Right renal cortex interstitium (tissue), 3 donors: ENCODE results near the gene UNKL. TPM values are rescaled to one million over a fixed set of nuclear protein-coding genes. Genes with fewer than 3 reads are reported as not detected.
"Not testable (repeated sequence)": the region's sequence is repeated elsewhere in the genome, so short reads cannot be mapped to it uniquely, and the experiment has no call there.

Source experiments
- DNase-seq, 3 donors: peaks; one replicate each; pipeline ENCODE4 v3.0.0-alpha.2; 2013; ENCODE audit warnings: low read depth in 3 of 3, low spot score in 2 of 3
- polyA plus RNA-seq, 3 donors: library from polyadenylated mRNA; unstranded; fragments of 120-200 nt; gene quantifications; one replicate each; pipeline ENCODE4 v1.2.1, GENCODE V29; 2013; ENCODE audit not compliant: insufficient read length in 3 of 3

The UNKL gene
- polyA plus RNA-seq, 3 donors, result 11.1 to 14.0 (median 13.8) TPM

DNA sequence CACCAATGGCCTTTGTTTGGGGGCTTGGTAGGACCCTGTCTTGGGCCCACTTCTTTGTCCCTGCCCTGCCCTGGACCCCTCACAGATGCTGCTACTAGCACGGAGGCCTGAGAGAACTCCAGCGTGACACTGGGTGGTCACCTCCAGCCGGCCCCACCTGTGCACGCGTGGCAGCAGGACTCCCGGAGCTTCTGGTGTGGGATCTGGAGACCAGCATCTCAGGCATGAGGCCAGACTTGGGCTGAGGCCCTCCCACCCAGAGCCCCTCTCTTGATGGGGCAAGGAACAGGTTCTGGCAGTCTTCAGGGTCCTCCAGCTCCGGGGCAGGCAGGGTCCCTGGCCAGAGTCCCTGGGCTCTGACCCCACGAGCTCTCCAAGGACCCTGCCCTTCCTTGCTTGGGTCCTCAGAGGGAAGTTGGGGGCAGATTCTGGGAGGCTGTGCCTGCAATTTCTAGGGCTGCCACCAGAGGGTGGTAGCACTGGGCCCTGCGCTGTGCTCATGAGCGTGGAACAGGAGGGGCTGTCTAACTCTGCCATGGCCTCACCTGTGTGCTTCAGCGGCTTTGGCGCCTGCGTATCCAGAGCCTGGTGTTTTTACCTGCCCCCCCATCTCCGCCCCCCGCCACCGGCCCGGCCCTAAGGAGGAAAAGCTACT, 84.1 kb downstream of the UNKL start:
- DNase-seq, result no peak

DNA sequence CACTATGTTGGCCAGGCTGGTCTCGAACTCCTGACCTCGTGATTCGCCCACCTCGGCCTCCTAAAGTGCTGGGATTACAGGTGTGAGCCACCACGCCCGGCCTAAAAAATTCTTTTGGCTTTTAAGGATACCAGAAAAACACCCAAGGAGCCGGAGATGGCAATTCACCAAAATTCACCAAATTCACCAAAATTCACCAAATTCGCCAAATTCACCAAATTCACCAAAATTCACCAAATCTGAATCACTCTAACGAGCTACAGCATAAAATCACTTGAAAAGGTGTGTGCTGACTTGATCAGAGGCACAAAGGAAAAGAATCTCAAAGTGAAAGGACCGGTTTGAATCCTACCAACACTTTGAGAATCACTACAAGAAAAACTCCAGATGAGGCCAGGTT, 85.5 kb downstream of the UNKL start:
- DNase-seq, result not testable (repeated sequence)

DNA sequence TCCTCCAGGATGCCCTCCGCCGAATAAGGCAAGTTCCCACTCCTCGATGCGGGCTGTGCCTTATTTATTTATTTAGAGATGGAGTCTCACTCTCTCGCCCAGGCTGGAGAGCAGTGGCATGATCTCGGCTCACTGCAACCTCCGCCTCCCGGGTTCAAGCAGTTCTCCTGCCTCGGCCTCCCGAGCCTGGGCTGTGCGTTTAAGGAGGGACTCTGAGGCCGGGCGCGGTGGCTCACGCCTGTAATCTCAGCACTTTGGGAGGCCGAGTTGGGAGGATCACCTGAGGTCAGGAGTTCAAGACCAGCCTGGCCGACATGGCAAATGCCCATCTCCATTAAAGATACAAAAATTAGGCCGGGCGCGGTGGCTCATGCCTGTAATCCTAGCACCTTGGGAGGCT, 86.4 kb downstream of the UNKL start:
- DNase-seq, result not testable (repeated sequence)

DNA sequence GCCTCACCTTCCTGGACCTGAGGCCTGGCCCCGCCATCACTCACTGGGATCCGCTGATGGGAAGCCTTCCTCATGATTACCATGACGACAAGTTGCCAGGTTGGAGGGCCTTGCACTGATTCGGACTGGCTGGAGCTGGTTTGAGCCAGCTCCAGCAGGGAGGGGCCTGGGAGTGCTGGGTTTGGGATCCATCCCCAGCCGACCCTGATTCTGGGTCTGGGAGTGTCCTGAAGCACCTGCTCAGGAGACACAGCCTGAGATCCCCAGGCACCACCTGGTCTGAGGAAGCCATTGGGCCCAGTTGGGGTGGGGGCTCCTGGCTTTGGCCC, 86.9 kb downstream of the UNKL start:
- no peak for DNase-seq

DNA sequence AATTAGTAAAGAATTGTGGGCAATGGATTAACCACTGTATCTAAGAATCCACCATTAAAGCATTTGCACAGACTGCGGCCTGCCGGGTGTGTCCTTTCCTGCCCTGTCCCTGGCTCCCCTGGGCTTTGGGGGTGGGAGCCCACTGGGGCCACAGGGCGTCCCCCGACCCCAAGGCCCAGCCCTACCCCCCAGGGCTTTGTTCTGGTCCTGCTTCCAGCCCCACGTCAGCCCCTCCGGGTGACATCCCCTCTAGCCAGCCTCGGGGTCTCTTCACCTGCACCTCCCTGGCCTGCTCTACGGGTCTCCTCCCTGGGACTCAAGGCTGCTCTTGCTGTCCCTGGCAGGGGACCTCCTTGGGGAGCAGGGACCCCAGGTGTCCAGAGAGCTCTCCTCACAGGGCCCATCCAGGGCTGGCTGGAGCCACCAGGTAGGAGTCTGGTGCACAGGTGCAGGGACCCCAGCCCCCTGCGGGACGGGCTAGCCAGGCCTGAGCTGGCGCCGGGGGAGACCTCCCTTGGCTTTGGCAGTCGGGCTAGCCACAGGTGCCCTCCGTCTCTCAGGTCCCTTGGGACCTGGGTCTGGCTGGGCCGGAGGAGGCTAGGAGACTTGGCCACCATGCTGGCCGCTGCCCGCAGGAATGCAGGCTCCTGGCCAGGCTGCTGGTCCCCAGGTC, 87.4 kb downstream of the UNKL start:
- no peak for DNase-seq

DNA sequence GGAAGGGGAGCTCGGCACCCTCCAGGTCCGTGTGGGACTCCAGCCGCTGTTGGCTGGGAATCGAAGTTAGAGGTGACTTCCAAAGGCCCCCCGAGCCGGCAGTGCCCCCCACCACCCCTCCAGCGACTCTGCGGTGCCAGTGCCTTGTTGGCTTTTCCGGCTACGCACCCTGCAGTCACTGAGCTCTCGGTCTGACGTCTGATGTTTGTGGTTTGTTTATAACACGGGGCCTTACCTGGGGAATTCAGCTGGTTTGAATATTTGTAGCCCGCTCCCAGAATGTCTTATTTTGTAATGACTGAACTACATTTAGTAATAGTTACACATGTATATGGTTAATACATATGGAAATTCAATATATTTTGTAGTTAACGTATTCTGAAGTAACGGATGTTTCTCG, 88.1 kb downstream of the UNKL start:
- no peak for DNase-seq

DNA sequence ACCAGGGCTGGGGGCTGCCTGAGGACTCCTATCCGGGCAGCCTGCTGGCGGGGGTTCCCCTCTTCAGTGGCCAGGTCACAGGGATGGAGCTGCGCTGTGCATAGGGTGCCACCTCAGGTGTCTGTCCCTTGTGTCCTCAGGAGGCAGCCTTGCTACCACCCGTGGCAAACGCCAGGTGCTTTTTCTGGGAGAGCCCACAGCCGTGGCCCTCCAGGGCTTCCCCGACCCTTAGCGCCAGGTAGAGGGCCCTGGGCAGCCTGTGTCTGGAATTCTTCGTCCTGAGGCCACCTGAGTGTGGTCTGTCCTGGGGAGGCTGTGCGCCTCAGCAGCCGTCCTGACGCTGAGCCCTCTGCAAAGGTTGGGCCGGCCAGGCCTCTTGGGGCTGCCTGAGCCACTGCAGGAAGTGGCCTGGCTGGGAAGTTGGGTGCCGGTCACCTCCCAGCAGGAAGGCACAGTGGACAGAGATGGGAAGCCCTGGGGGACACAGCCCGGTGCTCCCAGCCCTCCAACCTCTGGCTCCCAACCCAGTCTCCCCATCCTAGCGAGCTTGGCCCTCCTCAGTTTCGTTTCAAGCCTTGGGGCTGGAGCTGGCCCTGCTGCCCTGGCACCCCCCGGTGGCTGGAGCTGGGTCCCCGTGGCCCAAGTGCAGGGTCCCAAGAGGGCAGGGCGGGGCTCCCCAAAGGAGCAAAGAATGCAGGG, 88.7 kb downstream of the UNKL start:
- DNase-seq, result no peak

DNA sequence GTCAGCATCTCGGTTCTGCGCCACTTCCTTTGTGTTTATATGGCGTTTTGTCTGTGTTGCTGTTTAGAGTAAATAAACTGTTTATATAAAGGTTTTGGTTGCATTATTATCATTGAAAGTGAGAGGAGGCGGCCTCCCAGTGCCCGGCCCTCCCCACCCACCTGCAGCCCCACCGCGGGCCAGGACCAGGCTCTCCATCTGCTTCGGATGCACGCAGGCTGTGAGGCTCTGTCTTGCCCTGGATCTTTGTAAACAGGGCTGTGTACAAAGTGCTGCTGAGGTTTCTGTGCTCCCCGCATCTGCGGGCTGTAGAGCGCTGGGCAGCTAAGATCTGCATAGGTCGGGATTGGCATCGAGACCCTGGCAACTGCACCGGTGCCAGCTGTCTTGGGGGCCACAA, 89.2 kb downstream of the UNKL start:
- DNase-seq, result no peak

DNA sequence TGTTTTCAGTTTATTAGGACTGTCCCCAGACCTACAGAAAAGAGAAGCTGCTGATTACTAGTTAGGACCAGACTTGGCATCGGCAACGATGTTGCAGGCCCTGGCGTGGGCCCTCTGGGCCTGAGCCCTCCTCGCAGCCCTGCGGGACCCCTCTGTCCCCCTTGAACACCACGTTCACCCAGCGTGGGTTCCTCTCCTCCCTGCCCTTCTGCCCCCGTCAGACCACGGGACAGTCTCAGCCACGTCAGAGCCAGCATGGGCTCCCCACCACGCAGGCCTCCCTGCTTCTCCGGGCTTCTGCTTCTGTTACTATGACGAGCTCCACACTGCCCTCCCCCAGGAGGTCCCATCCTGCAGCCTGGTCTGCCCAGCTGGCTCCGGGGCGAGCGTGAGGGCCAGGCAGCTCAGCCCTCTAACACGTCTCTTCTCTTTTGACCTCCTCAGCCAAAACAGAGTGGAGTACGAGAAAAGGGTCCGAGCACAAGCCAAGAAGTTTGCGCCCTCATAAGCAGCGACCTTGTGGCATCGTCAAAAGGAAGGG, 90.1 kb downstream of the UNKL start:
- DNase-seq, result no peak

DNA sequence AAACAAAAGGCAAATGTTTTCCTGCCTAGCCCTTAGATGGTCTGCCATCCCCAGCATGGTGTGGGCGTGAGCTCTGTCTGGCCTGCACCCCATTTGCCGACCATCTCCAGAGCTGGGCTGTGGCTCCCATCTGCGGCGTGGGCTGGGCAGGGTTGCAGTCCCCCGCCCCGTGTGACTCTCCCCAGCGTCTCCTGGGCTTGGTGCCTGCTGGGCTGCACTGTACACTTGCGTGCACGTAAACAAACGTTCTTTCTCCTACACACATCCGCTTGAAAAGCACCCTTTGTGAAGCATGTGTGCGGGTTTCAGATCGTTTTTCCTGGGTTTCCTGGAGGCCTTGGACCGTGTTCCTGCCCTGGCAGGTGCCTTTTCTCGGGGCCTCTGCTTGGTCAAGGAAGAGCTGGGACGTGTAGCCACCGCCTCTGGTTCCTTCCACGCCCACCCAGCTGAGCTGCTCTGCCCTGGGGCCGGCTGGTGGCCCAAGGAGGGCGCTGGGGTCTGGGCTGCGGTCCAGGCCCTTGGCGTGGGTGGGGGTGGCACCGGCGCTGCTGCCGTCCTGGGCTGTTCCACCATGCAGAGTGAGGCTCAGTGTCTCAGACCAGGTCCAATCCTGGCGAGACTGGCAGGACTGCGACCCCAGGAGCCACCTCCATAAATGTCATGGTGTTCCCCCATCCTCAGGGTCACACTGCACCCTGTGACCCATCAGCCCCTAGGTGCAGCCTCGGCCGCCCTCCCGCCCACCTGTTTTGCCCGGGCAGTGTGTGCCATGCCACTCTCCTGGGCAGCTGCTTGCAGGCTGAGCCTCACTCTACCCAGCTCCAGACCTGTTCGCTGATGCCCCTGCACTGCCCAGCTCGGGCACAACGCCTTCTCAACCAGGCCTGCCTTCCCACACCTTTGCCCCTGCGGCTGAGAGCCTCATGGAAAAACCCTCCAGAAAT, 90.9 kb downstream of the UNKL start:
- no peak for DNase-seq

DNA sequence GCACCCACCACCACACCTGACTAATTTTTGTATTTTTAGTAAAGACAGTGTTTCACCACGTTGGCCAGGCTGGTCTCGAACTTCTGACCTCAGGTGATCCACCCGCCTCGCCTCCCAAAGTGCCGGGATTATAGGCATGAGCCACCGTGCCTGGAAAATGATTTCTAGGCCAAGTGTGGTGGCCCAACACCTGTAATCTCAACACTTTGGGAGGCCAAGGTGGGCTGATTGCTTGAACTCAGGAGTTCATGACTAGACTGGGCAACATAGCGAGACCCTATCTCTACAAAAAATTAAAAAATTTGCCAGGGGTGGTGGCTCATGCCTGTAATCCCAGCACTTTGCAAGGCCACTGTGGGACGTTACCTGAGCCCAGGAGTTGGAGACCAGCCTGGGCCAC, 92.1 kb downstream of the UNKL start:
- DNase-seq, result no peak

DNA sequence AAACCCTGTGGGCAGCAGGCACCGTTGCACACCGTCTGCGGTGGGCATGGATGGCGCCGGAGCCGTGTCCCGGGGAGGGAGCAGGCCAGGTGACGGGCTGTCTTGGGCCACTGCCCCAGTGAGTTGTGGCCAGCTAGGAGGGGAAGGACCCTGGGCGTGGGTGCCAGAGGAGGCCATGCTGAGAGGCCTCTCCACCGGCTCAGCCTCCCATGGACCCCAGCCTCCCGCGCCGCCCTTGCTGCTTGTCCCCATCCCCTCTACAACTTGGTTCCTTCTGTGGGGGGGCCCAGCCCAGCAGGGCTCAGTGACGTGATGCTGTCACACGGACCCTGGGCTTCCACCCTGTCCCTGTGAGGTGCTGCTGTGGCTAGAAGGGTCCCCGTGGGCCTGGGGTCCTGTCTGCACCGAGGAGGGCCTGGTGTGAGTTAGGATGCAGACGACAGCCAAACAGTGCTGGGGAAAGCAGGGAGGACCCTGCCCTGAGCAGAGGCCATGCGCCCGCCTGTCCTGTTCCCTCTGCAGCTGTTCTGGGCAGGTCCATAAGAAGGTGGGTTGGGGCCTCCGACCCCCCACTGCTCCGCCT, 93.8 kb downstream of the UNKL start:
- no peak for DNase-seq

DNA sequence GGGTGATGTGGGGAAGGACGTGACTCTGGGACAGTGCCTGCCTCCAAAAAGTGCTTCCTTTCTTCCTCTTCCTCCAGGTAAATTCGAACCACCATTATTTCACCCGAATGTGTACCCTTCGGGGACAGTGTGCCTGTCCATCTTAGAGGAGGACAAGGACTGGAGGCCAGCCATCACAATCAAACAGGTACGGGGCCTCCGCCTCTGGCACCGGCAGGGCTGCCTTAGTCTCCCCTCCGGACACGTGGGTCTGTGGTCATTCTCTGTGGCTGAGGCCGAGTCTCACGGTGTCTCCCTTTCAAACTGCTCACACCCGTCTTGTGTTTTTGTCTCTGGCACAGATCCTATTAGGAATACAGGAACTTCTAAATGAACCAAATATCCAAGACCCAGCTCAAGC, 94.4 kb downstream of the UNKL start:
- no peak for DNase-seq

DNA sequence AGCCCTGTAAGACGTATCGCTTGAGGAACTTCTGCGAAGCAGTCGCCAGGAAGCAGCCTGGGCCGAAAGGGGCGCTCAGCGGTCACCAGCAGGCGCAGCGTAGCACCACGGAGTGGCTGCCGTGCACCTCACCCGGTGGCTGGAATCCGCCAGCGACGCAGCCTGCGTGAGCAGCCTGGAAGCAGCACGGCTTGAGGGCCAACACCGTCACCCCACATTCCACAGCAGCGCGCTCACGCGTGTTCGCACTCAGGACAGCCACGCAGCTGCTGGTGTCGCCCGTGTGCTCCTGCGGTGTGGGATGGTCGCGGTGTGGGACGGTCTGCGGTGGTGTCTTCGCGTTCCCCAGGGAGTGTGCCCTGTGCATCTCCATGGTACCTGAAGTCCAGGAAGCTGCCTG, 95.5 kb downstream of the UNKL start:
- DNase-seq, result no peak

DNA sequence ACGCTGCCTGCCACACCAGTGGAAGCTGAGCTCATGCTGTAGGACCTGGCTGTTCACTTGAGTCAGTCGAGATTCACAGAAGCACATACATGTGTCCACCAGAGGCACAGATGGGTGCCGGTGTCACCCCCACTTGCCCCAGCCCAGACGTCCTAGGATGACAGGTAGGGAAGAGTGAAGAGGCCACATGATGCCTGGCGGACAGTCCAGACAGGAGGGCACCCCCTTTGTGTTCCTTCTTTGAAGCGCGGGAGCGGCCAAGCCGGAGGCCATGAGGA, 96.3 kb downstream of the UNKL start:
- DNase-seq, result no peak

DNA sequence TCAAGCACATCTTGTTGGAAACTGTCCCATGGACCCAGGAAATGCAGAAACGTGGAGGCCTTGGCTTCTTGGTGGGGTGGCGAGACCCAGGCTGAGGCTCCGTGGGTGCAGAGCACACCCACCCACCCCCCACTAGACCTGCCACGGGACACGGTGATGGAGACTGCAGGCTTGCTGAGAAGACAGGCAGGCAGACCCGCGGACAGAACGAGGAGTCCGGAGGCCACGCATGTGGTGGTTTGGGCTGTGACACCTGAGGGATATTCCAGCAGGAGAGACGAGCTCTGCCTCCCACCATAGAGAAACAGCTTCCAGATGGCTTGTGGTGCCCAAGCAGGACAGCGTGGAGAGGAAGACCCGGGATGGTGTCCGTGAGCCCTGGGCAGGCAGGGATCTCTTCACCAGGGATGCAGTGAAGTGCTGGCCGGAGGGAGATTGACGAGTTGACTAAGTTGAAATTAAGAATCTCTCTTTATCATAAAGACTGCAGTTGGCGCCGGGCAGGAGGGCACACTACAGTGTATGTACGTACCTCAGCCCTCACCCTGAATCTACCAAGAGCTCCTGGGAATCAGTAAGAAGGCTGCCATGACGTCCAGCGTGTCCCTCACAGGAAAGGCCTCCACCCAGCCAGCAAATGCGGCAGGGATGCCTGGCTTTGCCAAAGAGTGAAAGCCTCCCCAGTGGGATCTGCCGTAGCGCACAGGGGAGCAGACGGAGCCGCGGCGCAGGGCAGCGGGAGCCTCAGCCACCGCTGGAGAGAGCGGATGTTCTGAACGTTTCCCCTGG, 96.8 kb downstream of the UNKL start:
- no peak for DNase-seq

DNA sequence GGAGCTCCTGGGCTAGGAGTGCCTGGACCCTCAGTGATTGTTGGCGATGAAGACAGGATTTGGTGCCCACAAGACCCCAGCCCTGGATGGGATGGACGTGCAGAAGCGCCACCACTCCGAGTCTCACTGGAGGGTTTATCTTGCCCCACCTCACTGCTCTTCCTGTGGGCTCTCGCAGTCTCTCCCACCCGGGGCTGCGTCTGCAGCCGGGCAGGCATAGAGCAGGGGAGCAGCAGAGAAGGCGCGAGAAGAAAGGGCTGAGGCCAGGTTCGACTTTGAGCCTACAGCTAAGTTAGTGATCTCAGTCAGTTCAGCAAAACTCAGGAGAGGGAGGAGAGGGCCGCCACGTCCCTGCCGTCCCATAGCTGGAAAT, 98.5 kb downstream of the UNKL start:
- no peak for DNase-seq

DNA sequence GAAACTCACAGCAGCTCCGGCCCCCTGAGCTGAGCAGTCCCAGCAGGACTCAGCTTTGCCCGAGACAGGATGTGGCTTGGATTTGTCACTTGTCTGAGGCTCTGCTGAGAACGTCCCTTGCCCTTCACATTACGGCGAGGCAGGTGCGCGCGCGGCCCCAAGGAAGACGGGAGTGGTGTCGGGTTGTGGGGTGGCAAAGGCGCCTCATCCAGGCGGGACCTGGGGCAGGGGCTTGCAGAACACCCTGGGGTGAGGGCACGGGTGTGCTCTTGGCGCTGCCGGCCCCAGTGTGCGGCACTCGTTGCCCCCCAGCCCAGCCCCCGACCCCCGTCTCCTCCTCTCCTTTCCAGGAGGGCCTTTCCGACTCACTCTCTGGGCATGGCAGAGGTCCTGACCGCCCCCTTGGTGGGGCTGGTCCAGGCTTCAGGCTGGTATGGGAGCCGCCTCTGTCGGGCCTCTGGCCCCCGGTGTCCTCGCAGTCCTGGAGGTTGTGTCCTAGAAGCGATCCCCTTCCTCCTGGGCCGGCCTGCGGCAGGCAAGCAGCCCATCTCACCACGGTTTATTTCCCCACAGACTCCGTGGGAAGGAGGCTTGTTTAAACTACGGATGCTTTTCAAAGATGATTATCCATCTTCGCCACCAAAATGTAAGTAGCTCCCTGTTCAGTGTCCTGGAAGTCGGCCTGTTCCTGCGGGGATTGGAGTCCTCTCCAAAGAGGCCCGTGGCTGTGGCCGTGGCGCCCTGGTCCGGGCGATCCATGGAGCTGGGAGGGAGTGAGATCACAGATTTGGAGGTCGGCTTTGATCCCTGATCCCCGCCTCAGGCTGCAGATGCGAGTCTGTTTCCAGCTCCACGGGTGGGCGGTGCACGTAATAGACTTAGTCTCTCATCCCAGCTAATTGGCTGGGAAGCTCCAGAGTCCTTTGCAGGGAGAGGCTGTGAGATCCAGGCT, 99.1 kb downstream of the UNKL start:
- DNase-seq, result no peak
